T-helper 1 cell (primary cell): Measurements from ENCODE around the gene TIMP2.
A peak's percentile ranks its signal among the peaks of the same experiment; 100 is the strongest.

Experiments
- DNase-seq, 5 donors: peaks; one replicate each; pipeline ENCODE4 v3.0.0-alpha.2; 2012 to 2020

Gene TIMP2

GRCh38 chr17:78836420-78837021 lies 88.7 kb downstream of the TIMP2 start:
- no peak for DNase-seq

- DNase-seq = no peak
Measured at GRCh38 chr17:78834571-78834970, 90.6 kb downstream of the TIMP2 start.

GRCh38 chr17:78832541-78832810 lies 92.7 kb downstream of the TIMP2 start:
- no peak for DNase-seq

GRCh38 chr17:78831688-78832540 lies 93.3 kb downstream of the TIMP2 start:
- DNase-seq = no peak

- DNase-seq = no peak
Measured at GRCh38 chr17:78829477-78829876, 95.7 kb downstream of the TIMP2 start.

GRCh38 chr17:78828470-78829185 lies 96.6 kb downstream of the TIMP2 start:
- no peak for DNase-seq

- DNase-seq = no peak
Measured at GRCh38 chr17:78826836-78827509, 98.2 kb downstream of the TIMP2 start.

GRCh38 chr17:78826421-78826820 lies 98.8 kb downstream of the TIMP2 start:
- no peak for DNase-seq

- DNase-seq = no peak
Measured at GRCh38 chr17:78825696-78826095, 99.5 kb downstream of the TIMP2 start.

- DNase-seq = no peak
Measured at GRCh38 chr17:78824240-78824639, 100.9 kb downstream of the TIMP2 start.

- DNase-seq = no peak
Measured at GRCh38 chr17:78823282-78824046, 101.7 kb downstream of the TIMP2 start.

GRCh38 chr17:78822552-78822951 lies 102.6 kb downstream of the TIMP2 start:
- no peak for DNase-seq

- DNase-seq = no peak
Measured at GRCh38 chr17:78821961-78822360, 103.2 kb downstream of the TIMP2 start.

GRCh38 chr17:78820841-78821240 lies 104.3 kb downstream of the TIMP2 start:
- DNase-seq = no peak

GRCh38 chr17:78819806-78820792 lies 105.1 kb downstream of the TIMP2 start:
- DNase-seq = no peak

GRCh38 chr17:78819402-78819801 lies 105.8 kb downstream of the TIMP2 start:
- DNase-seq = no peak

- peak; percentile 35 to 86 (median 58) for DNase-seq
Measured at GRCh38 chr17:78818932-78819331, 106.3 kb downstream of the TIMP2 start.

GRCh38 chr17:78818152-78818846 lies 106.9 kb downstream of the TIMP2 start:
- no peak for DNase-seq

GRCh38 chr17:78817123-78817522 lies 108.1 kb downstream of the TIMP2 start:
- peak; percentile 42 to 96 (median 67) for DNase-seq

- DNase-seq = no peak
Measured at GRCh38 chr17:78815696-78816095, 109.5 kb downstream of the TIMP2 start.

GRCh38 chr17:78812855-78813254 lies 112.3 kb downstream of the TIMP2 start:
- no peak for DNase-seq
